Stimulated activated CD4-positive, alpha-beta T cell treated with anti-CD3 and anti-CD28 coated beads, Interleukin-2, amount 100 ng/mL, for 4 hours (primary cell): Measurements from ENCODE around the gene TMEM100.

Experiments used
- DNase-seq: peaks from one replicate; pipeline ENCODE4 v3.0.0-alpha.2; 2020; ENCODE audit warnings: low read depth

TMEM100 gene, protein sequence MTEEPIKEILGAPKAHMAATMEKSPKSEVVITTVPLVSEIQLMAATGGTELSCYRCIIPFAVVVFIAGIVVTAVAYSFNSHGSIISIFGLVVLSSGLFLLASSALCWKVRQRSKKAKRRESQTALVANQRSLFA

DNA sequence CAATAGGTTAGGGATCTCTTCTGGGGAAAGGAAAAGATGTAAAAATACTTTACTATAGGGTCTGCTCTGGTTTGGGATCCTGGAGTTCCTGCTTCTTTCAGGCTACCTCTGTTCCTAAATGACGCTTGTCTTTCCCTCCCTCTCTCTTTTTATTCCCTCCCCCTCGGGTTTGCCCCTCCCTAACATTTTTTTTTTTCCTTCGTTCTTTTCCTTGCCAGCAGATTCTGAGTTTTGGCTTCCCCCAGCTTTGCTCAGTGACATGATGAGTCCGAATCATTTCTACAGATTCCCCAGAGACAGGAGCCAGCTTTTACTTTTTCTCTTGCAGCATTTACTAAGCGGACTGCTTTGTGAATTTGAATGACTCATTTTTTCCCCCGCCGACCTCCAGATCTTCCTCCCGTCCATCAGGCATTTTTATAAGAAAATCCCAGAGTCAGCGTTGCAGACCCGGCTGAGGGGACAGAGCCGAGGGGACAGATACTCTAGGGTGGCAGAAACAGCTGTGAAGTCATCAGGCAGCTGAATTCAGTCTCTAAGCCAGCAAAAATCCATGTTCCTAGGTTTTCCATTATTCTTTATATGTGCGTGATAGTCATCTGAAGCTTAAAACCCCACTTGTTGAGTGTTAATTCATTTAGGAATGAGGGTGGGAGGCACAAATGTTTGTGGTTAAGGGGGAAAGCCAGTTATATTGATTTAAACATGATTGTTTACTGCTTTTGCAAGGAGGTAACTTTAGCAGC is at the start of gene TMEM100:
TMEM100 (minus strand) TSS at position 123 of the 746 bp plus-strand sequence. CDS start 1,794 bp downstream, outside the sequence.
- DNase-seq = no peak

GRCh38 chr17:55772086-55772485 is 49.4 kb upstream of the TMEM100 start:
- no peak for DNase-seq

DNA sequence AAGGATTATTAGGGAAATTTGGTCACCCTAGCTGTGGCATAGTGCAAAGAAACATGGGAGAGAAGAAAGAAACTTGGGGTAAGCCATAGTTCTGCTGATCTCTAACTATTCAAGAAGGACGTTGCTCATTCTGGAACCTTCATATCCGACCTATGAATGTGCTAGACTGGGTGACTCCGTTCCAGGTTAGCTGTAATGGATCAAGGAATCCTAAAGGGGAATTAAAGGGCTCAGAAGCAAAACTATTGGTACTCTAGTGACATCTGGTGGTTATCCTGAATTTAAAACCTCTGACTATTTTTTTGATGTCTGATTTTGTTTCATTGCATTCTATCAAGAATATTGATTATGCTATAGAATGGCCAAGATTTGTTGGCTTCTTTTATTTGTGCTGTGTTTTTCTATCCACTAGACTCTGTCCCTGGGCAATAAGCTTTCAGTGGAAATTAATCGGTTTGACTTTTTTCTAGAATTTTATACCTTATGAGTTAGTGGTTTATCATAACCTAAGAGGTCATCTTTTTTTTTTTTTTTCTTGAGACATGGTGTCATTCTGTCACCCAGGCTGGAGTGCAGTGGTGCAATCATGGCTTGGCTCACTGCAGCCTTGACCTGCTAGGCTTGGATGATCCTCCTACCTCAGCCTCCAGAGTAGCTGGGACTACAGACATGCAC is 47.7 kb upstream of the TMEM100 start:
- DNase-seq = no peak

- DNase-seq = no peak
These were observed 46.9 kb upstream of the TMEM100 start for GRCh38 chr17:55769625-55770000.

GRCh38 chr17:55768936-55769624 is 46.4 kb upstream of the TMEM100 start:
- DNase-seq = no peak

DNA sequence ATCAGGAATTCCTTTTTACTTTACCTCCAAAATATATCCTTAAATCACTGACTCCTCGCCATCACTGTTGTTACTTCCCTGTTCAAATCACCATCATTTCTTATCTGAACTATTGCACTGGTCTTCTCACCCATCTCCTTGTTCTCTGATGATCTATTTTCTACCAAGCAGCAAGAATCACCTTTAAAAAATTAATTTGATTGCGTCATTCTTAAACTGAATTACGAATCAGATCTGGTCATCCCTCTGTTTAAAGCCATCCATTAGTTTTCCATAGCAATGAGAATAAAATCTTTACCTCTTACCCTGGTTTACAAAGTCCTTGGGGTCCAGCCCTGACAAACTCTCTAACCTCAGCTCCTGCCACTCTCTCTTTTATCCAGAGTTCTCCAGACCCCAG is 42.8 kb upstream of the TMEM100 start:
- no peak for DNase-seq

DNA sequence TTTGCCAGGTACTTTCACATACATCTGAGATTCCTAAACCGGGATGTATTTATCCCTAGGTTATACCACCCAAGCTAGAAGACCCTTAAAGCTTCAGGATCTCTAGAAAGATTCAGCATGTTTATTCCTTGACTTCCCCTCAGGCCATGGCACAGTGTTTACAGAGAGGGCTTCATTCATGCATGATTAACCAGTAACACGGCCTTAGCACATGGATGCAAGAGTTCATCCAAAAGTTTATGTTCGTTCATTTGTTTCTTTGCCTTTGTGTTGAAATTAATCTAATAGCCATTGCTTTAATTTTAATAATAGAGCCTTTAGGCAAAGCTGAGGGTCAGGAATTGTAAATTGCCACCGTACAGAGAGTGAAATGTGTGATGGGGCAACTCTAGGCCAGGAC is 41.9 kb upstream of the TMEM100 start:
- no peak for DNase-seq

DNA sequence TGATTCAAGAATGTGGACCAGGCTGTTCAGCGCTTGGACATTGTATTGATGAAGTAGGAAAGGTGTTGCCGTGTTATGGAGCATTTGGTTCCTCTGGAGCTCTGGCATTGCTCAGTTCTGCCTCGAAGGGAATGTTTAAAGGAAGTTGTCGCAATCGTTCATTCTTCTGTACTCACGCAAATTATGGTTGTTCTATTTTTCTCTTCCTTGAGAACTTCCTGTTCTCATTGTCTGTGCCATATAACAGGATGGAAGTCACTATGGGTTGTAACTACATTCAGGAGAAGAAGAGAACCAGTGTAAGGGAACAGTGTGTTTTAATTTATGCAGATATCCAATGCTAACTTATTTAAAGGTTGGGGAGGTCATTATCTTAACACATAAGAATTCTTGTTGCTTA is 41.2 kb upstream of the TMEM100 start:
- DNase-seq = no peak

- DNase-seq = no peak
These were observed 39.6 kb upstream of the TMEM100 start for GRCh38 chr17:55762086-55762858.

DNA sequence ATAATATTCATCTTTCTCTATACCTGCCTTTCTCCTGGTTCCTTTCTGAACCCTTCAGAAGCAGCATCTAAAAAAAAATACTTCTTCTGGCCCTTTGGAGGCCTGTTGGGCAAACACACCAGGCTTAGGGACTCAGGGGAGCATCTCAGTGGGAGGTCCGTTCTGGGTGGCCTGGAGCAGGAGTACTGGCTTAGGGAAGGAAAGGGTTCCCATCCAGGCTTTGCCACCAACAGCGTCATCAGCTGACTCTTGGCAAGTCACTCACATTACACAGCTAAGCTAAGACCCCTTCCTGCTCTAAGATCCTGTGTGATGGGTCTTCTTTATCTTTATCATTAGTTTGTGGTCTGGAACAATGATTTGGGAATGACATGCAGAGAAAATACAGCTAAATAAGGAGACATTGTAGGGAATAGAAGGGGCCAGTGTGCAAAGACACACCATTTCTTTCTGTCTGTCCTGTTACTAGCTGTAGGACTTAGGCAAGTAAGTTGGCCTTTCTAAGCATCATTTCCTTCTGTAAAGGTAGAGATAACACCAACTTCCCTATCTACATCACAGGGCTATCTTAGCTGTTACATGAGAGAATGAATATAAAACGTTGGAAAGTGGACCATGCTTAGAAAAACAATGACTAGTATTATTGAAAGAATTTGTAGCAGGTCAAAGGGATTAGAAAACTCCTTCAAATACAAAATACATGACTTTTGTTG is 38.1 kb upstream of the TMEM100 start:
- DNase-seq = no peak

DNA sequence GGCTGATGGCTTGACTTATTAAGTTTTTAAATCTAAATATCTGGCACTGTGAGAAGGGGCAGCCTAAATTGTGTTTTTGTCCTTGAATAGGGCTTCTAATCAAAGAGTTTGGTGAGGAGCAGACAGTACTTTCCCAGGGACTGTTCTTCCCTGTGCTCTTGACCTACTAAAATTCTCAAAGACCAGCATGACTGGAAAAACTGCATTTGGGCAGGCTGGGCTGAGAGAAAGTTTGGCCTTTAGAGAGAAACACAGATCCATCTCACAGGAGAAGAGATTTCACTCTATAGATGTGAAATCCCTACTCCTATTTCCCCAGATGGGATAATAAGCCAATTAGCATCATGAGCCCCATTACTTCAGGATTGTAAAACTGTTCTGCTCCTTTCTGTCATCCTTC is 35.5 kb upstream of the TMEM100 start:
- no peak for DNase-seq

DNA sequence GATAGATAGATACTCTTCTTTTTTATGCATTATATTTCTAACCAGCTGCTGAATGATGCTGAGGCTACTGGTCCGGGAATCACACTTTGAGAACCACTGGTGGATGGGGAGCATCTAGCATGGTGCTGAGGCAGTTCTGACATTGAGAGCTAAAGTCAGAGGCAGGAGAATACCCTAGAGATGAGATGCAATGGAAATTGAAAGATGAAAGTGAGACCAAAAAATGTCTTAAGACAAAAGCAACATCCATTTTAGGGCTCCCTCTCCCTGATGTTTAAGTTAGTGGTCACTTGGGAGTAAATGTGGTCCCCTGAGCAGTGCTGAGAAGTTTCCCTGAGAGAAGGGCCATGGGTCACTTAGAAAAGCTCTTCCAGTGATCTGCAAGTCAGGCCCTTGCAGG is 35.0 kb upstream of the TMEM100 start:
- no peak for DNase-seq

- DNase-seq = no peak
These were observed 34.0 kb upstream of the TMEM100 start for GRCh38 chr17:55756689-55757088.

GRCh38 chr17:55751720-55752250 is 29.1 kb upstream of the TMEM100 start:
- no peak for DNase-seq

- DNase-seq = peak; percentile 75
These were observed 28.3 kb upstream of the TMEM100 start, which contains the start of gene PCTP for GRCh38 chr17:55750750-55751657. Gene PCTP, plus strand, starts transcription at chr17:55751051. Its CDS starts 53 bp downstream, at chr17:55751104.

DNA sequence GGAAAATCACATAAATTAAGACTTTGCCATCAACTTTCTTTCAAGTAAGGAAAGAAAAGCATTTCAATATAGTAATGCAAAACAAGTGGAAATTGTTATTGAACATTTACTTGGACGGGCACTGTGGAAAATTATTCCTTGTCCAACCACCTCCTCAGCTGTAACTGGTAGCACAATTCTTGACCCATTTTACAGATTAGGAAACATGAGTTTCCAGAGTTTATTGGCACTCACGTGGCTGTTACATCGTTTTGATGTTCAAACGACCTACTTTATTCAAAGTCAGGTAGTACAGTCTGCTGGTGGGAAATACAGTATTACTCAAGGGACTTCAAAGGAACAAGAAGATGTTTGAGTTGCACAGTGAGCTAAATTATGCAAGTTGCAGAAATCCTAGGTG is 27.3 kb upstream of the TMEM100 start:
- no peak for DNase-seq

DNA sequence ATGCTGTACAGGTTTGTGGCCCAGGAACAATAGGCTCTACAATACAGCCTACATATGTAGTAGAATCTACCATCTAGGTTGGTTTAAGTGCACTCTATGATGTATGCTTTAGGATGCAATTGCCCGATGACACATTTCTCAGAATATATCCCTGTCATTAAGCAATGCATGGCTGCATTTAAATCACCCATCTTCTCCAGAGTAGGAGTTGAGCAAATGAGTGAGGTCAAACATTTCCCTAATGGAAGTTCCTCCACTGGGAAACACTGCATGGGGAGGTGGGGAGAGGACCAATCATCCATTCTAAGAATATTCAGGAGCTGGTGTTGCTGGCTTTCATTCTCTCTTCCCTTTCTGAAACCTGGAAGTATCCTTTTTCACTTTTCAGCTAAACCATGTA is 26.2 kb upstream of the TMEM100 start:
- DNase-seq = no peak

GRCh38 chr17:55747209-55747608 is 24.5 kb upstream of the TMEM100 start:
- no peak for DNase-seq

- no peak for DNase-seq
These were observed 23.8 kb upstream of the TMEM100 start for GRCh38 chr17:55746466-55746865.

GRCh38 chr17:55745258-55745657 is 22.6 kb upstream of the TMEM100 start:
- DNase-seq = no peak
